ENCODE data around the gene DNMBP. TPM values are rescaled to one million over a fixed set of nuclear protein-coding genes. Genes with fewer than 3 reads are reported as not detected.

Gene DNMBP
- total RNA-seq, 2 experiments from 2014 or later: 2.2 to 2.3 TPM

GRCh38 chr10:100038561-100039071, 28.9 kb upstream of the DNMBP start:
- no peak for TF ChIP-seq CTCF (IDR thresholded peaks at IDR 0.05)
- intact Hi-C loops (cut with DNase I, micrococcal nuclease): no loop called here
- no peaks in the 10 kb centered on the region for H3K4me1 ChIP-seq (ENCODE audit: insufficient read depth, low read length)
- no peaks in the 10 kb centered on the region for H3K36me3 ChIP-seq (ENCODE audit: insufficient read depth, low read length)
- Mint-ChIP-seq H3K27me3 (peaks cover 23% of the 10 kb centered on the region), H3K4me3 (no peak overlapping the region), H3K36me3 (ENCODE audit: low read depth) (no peaks in the 10 kb centered on the region), H3K4me1 (ENCODE audit: low read depth) (no peaks in the 10 kb centered on the region), H3K9me3 (no peaks in the 10 kb centered on the region), H3K27ac (no peak overlapping the region)
- ATAC-seq (ENCODE audit: poor library complexity): no peak
- no peak overlapping the region for H3K27ac ChIP-seq (ENCODE audit: low read depth in 1 of 2, low read length in 2 of 2)
- ChIA-PET POLR2A (no interaction called here), CTCF (interaction anchor here (1.1 kb wide), 1 partner anchor 30 kb away, joined by 3 read pairs; no protein-coding TSS in a partner anchor)
- H3K4me3 ChIP-seq (ENCODE audit: low read length): no peak overlapping the region
- H3K27me3 ChIP-seq (ENCODE audit: control insufficient read depth in 1 of 2, insufficient read depth in 2 of 2, low read length in 2 of 2): no peaks in the 10 kb centered on the region
- H3K9me3 ChIP-seq (ENCODE audit: control insufficient read depth in 1 of 2, insufficient read depth in 1 of 2, low read length in 2 of 2): no peaks in the 10 kb centered on the region
- no peak for DNase-seq

- intact Hi-C loops (cut with DNase I, micrococcal nuclease): no loop called here
- Histone ChIP-seq H3K36me3 (ENCODE audit: insufficient read depth, low read length) (no peaks in the 10 kb centered on the region), H3K4me1 (ENCODE audit: insufficient read depth, low read length) (no peaks in the 10 kb centered on the region), H3K27ac (ENCODE audit: low read depth in 1 of 2, low read length in 2 of 2) (no peak overlapping the region), H3K9me3 (ENCODE audit: control insufficient read depth in 1 of 2, insufficient read depth in 1 of 2, low read length in 2 of 2) (no peaks in the 10 kb centered on the region), H3K4me3 (ENCODE audit: low read length) (no peak overlapping the region), H3K27me3 (ENCODE audit: control insufficient read depth in 1 of 2, insufficient read depth in 2 of 2, low read length in 2 of 2) (no peaks in the 10 kb centered on the region)
- no peak overlapping the region for H3K4me3 Mint-ChIP-seq
- H3K27me3 Mint-ChIP-seq: peaks cover 25% of the 10 kb centered on the region
- DNase-seq (no peak), ATAC-seq (ENCODE audit: poor library complexity) (no peak)
- POLR2A ChIA-PET: no interaction called here
- TF ChIP-seq CTCF (IDR thresholded peaks at IDR 0.05): no peak
- H3K4me1 Mint-ChIP-seq (ENCODE audit: low read depth): no peaks in the 10 kb centered on the region
- no peaks in the 10 kb centered on the region for H3K9me3 Mint-ChIP-seq
- no peaks in the 10 kb centered on the region for H3K36me3 Mint-ChIP-seq (ENCODE audit: low read depth)
- CTCF ChIA-PET: interaction anchor here (1.1 kb wide), 1 partner anchor 191 kb away, joined by 3 read pairs; no protein-coding TSS in a partner anchor
- H3K27ac Mint-ChIP-seq: no peak overlapping the region
These were observed 28.1 kb upstream of the DNMBP start for GRCh38 chr10:100037758-100038315.

GRCh38 chr10:100036850-100037249, 27.1 kb upstream of the DNMBP start:
- no peaks in the 10 kb centered on the region for H3K27me3 ChIP-seq (ENCODE audit: control insufficient read depth in 1 of 2, insufficient read depth in 2 of 2, low read length in 2 of 2)
- no peak for DNase-seq
- H3K27ac Mint-ChIP-seq: no peak overlapping the region
- H3K27ac ChIP-seq (ENCODE audit: low read depth in 1 of 2, low read length in 2 of 2): no peak overlapping the region
- H3K4me3 Mint-ChIP-seq: no peak overlapping the region
- intact Hi-C loops (cut with DNase I, micrococcal nuclease): no loop called here
- no peaks in the 10 kb centered on the region for H3K9me3 Mint-ChIP-seq
- no peaks in the 10 kb centered on the region for H3K36me3 ChIP-seq (ENCODE audit: insufficient read depth, low read length)
- H3K36me3 Mint-ChIP-seq (ENCODE audit: low read depth): no peaks in the 10 kb centered on the region
- POLR2A ChIA-PET: no interaction called here
- no peak for TF ChIP-seq CTCF (IDR thresholded peaks at IDR 0.05)
- CTCF ChIA-PET: no interaction called here
- no peak for ATAC-seq (ENCODE audit: poor library complexity)
- no peaks in the 10 kb centered on the region for H3K9me3 ChIP-seq (ENCODE audit: control insufficient read depth in 1 of 2, insufficient read depth in 1 of 2, low read length in 2 of 2)
- no peaks in the 10 kb centered on the region for H3K4me1 Mint-ChIP-seq (ENCODE audit: low read depth)
- H3K27me3 Mint-ChIP-seq: peaks cover 25% of the 10 kb centered on the region
- no peaks in the 10 kb centered on the region for H3K4me1 ChIP-seq (ENCODE audit: insufficient read depth, low read length)
- no peak overlapping the region for H3K4me3 ChIP-seq (ENCODE audit: low read length)
